GM18907 (cell line): ENCODE data around the gene HPX.
A peak's percentile ranks its signal among the peaks of the same experiment; 100 is the strongest.

Experiments
- ATAC-seq: cut with Tn5 transposase; IDR thresholded peaks from one replicate; pipeline ENCODE4 v1.9.1; 2021; ENCODE audit warnings: mild to moderate bottlenecking, moderate library complexity; ENCODE audit not compliant: unreplicated experiment

The HPX gene

GRCh38 chr11:6418557-6419008, 22.2 kb downstream of the HPX start:
- no peak for ATAC-seq

- ATAC-seq: no peak
These were observed 22.8 kb downstream of the HPX start for GRCh38 chr11:6417907-6418556.

- ATAC-seq: no peak
These were observed 25.0 kb downstream of the HPX start for GRCh38 chr11:6415797-6416196.

GRCh38 chr11:6414874-6415328, 25.9 kb downstream of the HPX start:
- peak; percentile 53 for ATAC-seq

- no peak for ATAC-seq
These were observed 27.0 kb downstream of the HPX start for GRCh38 chr11:6413791-6414201.

DNA sequence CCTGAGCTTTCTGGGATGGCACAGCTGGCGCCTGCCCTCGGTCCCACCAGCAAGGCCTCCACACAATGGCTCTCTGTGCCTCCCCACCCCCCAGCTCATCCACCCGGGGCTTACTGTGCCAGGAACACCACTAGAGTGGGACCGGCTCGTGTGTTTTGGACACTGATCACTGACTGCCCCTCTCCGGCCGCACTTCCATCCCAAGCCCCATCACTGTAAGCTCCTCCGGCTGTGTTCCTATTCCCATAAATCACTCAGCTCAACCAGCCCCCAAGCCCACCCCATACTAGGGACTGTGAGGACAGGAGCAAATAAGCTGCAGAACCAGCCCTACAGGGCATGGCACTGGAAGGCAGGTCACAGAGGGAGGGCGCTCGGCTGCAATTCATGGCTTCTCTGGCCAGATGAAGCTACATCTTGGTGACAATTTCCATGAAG, 29.2 kb downstream of the HPX start:
- no peak for ATAC-seq

DNA sequence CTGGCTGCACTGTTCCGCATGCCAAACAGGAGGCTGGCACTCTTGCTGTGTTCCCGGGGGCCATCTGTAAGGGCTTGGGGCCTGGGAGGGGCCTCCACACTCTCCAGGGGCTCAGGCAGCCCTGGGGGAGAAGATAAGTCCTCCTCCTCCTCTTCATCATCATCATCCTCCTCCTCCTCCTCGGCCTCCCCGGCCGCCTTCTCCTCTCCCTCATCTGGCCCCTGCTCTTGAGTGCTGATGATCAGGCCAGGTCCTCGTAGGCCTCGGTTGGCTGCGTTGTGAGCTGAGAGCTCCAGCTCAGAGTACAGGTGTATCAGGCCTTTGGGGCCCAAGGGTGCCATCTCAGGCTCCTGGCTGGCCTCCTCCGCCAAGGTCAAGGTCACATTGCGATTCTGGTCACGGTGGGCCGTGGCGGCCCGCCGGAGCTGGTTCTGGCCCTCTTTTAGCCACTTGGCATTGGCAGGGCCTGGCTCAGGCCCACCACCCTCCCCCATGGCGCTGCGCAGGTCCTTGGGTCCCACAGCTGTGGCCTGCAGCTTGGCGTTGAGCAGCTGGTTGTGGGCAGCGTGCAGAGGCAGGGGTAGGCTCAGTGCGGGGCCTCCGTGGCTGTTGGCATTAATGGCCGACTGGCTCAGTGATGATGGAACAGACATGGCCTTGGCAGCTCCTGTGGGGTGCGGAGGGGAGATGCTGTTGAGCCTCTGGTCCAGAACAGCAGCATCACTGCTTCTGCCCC, 29.9 kb downstream of the HPX start:
- ATAC-seq: no peak

DNA sequence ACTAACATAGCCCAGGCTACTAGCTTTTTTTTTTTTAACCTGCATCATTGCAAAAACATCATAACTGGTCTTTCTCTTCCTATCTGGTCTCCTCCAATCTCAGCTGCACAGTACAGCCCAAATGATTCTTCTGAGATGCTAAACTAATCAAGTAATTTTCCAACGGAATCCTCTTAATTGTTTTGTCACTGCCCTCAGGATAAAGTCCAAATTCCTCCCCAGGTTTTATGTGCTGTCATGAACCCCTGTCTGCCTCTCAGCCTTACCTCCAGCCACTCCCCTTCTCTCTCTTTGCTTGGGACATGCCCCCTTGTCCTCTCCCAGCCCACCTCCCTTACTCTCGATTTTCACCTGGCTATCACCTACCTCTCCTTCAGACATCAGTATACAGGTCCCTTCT, 34.4 kb downstream of the HPX start:
- no peak for ATAC-seq

- ATAC-seq: no peak
These were observed 34.9 kb downstream of the HPX start for GRCh38 chr11:6405846-6406245.

DNA sequence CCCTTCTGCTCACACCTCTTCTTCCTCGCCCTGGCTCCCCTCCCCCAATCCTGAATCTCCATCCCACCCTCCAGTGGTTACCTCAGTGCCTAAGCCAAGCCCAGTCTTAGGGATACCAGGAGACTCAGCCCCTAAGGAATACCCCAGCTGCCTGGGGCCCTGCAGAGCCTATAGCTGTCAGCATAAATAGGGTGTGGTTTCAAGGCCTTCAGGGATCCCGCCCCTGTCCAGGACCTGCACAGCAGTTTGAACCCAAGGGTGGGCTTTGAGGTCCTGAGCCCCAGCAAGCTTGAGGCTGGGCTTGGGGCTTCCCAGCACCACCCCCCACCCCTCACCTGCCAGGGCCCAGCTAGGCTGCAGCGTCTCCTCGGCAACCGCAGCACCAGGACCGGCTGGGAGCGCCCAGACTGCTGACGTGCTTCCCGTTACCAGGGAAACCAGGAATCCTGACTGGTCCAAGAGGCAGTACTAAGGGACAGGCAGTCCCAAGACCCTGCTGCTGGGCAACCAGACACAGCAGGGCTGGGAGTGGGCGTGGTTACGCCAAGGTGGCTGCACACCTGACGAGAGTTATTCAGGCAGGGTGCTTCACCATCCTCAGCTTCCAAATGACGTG, 35.6 kb downstream of the HPX start:
- no peak for ATAC-seq

- ATAC-seq: no peak
These were observed 36.3 kb downstream of the HPX start for GRCh38 chr11:6404342-6405051.

DNA sequence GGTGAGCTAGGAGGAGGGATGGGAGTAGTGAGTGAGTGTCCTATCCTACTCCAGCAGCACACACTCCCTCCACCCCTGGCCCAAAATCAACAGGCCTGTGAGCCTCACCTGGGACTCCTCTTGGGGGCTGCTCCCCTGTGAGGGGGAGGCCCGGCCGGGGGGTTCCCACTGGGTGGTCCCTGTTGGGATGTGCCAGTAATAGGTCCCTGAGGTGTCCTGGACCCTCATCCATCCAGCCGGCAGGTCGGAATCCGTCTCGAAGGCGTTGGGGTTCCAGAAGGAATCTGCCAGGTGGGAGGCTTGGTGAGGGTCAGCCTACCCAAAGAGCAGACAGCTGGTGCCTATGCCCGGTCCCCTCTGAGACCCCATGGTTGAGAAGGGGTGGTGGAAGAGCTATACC, 37.2 kb downstream of the HPX start:
- no peak for ATAC-seq

GRCh38 chr11:6402561-6402981, 38.2 kb downstream of the HPX start:
- peak; percentile 96 for ATAC-seq

- ATAC-seq: peak; percentile 42
These were observed 38.7 kb downstream of the HPX start for GRCh38 chr11:6402061-6402470.

DNA sequence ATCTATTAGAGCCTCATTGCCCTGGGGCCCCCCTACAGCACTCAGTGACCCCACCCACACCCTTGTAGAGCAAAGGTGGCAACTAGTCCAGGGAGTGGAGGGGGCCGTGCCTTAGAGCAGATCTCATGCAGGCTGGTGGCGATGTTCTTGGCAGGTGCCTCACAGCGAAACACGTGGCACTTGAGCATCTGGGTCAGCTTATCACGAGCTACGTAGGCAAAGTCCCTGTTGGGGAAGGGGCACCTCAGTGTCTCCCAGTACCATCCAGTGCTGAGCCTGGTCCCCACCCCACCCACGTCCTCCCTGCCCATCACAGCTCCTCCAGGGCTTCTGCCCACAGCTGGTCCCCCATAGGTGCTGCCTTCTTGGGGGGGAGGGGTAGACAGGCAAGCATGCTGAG, 39.3 kb downstream of the HPX start:
- no peak for ATAC-seq

- ATAC-seq: no peak
These were observed 40.1 kb downstream of the HPX start for GRCh38 chr11:6400431-6401345.

GRCh38 chr11:6397636-6398035, 43.2 kb downstream of the HPX start:
- ATAC-seq: no peak

DNA sequence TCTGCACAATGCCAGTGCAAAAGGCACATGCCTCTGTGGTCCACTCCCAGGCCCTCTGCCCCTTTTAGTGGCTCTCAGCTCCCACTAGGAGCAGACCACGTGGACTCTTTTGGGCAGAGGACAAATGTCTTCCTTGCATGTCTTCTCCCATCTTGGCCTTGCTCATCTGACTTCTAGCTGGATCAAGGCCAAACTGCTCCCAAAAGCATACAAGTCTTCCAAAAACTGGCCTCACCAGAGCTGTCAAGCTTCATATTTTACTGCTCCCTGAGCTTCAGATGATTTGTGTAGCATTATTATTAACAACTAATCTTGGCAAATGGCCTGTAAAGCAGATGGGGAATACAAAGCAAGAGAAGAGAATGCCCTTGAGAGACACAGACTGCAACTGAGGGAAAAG, 43.6 kb downstream of the HPX start:
- no peak for ATAC-seq

DNA sequence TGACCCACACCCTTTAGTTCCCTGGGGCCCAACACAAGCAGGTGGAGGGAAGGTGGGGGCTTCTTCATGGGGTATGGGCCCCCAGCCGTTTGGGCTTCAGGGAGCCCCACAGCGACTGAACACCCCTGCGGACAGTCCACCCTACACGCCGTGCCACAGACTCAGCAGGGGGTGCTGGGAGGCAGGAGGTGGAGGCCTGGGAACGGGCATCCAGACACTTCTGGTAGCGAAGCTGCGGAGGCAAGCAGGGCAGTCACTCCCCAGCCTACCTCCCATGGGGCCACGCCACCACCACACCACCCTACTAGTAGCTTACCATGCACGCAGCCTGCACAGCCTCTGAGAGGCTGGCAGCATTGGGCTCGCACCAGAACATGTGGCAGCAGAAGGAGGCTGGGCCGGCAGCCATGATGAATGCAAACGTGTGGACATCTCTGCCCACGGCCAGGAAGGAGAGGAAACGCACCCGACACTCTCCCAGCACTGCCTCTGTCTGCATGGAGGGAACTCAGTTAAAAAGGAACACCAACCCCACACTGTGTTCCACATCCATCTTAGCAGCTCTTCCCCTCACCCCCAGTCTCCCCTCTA, 45.2 kb downstream of the HPX start:
- ATAC-seq: no peak
